GM23248 (cell line): ENCODE measurements around the gene CLIC5.

Experiments
- EZH2 ChIP-seq: fragments of 200-600 bp; sonication (generic); IDR thresholded peaks from 2 replicates; pipeline ENCODE4 v1.6.1; 2018; ENCODE audit warnings: antibody characterized with exemption, mild to moderate bottlenecking; ENCODE audit not compliant: insufficient read depth, poor library complexity, severe bottlenecking
- EZH2phosphoT487 ChIP-seq: fragments of 200-600 bp; sonication (generic); IDR thresholded peaks from 2 replicates; pipeline ENCODE4 v1.6.1; 2018; ENCODE audit warnings: antibody characterized with exemption, moderate library complexity, mild to moderate bottlenecking, low read depth; ENCODE audit not compliant: insufficient read depth

GRCh38 chr6:45963896-45964295 lies 51.8 kb downstream of the CLIC5 start:
- no peak for TF ChIP-seq EZH2
- no peak for TF ChIP-seq EZH2phosphoT487
